Pancreas (tissue), 10 donors: Measurements from ENCODE around the gene PODXL2. TPM values are rescaled to one million over a fixed set of nuclear protein-coding genes. Genes with fewer than 3 reads are reported as not detected.

Source experiments
- ATAC-seq, 4 donors: fragments of 200-7000 bp; cut with Tn5 transposase; one replicate each; pipeline versions ENCODE4 v1.8.0 to v1.9.1; 2020; ENCODE audit warnings: mild to moderate bottlenecking in 4 of 4, moderate library complexity in 4 of 4
- DNase-seq, 6 donors: peaks; one replicate each; pipeline ENCODE4 v3.0.0-alpha.2; 2020
- FAIRE-seq: peaks from 2 replicates; lab custom pipeline; 2012; peaks lifted over from hg19 to GRCh38; lab: Jason Lieb, UNC
- H3K27ac ChIP-seq, 4 donors: fragments of 200-600 bp; sonication (generic); 1 replicate in 3 of 4; 2 replicates in 1 of 4; pipeline versions ENCODE4 v1.5.0 to v1.8.0; 2020
- H3K27me3 ChIP-seq, 4 donors: fragments of 200-600 bp; one replicate each; pipeline ENCODE4 v1.8.0; 2021
- H3K36me3 ChIP-seq, 3 donors: fragments of 200-600 bp; sonication (generic) in 1 of 3; one replicate each; pipeline versions ENCODE4 v1.5.0 to v1.8.0; 2020 to 2021
- H3K4me1 ChIP-seq, 3 donors: fragments of 200-600 bp; one replicate each; pipeline ENCODE4 v1.8.0; 2021
- H3K4me3 ChIP-seq, 4 donors: fragments of 200-600 bp; sonication (generic) in 2 of 4; one replicate each; pipeline versions ENCODE4 v1.5.0 to v1.8.0; 2020 to 2021
- H3K9me3 ChIP-seq, 4 donors: fragments of 200-600 bp; one replicate each; pipeline ENCODE4 v1.8.0; 2021
- CTCF ChIP-seq, 4 donors: fragments of 200-600 bp; sonication (generic) in 3 of 4; IDR thresholded peaks; one replicate each; pipeline versions ENCODE4 v1.5.0 to v1.8.0; 2021; ENCODE audit warnings: antibody characterized with exemption in 4 of 4
- WGBS, 2 donors: extraction: QIAGEN DNeasy Blood & Tissue Kit; methylation state at CpG; one replicate each; pipeline ENCODE4 v1.1.7; 2013; 5-methylcytosine and 5-hydroxymethylcytosine counted together
- intact Hi-C, 3 donors: fragments of 100-400 bp; cut with DNase I; formaldehyde crosslinking; loops; one replicate each; pipeline versions ENCODE4 v1.11.1 to v1.14.2; 2022
- polyA plus RNA-seq, 2 donors: library from polyadenylated mRNA; stranded (reverse); fragments of 200-250 nt; gene quantifications; one replicate each; pipeline ENCODE4 v1.2.3, GENCODE V29; 2013
- total RNA-seq, 6 donors: library from RNA; stranded (reverse); fragmentation: NEBNext Ultra II Directional in 4 of 6; extraction: Animal tissue kit (Norgen Biotek cat#: 25700) in 4 of 6; gene quantifications; one replicate each; pipeline versions ENCODE4 v1.2.1 to v1.2.4, GENCODE V29; 2021 to 2023
- donor health status: healthy with polysubstance abuse.
- donor health status: DM: no; HTN: no; CAD: no; lungs with moderate emphysema.
- donor health status: DM: no; HTN: no; CAD: no.
- donor health status: control.
- donor health status: control.
- donor health status: Bipolar disorder and iron deficiency.
- donor health status: DM: yes; HTN: yes; CAD: no.
- donor health status: DM: no; HTN: no; CAD: no.
- donor health status: DM: no; HTN: no; CAD: no.
- donor health status: DM: yes; HTN: yes; CAD: no.

Gene PODXL2
- total and polyA plus RNA-seq, 8 donors, result 2.5 to 18.1 (median 5.7) TPM

GRCh38 chr3:127620637-127621375, 8.2 kb upstream of the PODXL2 start:
- TF ChIP-seq CTCF (IDR thresholded peaks at IDR 0.05), result no peak
- intact Hi-C loops, result no loop called here
- 94 to 96% methylated on average over 32 of the region's 32 CpGs for WGBS, 2 donors
- no peak for ATAC-seq
- Histone ChIP-seq H3K36me3 (no peaks in the 10 kb centered on the region), H3K4me1 (no peaks in the 10 kb centered on the region), H3K27ac (no peak overlapping the region), H3K27me3 (no peaks in the 10 kb centered on the region), H3K9me3 (no peaks in the 10 kb centered on the region), H3K4me3 (no peak overlapping the region)
- peak in 1 of 6 donors; percentile 25 for DNase-seq
- FAIRE-seq, result no peak

GRCh38 chr3:127622031-127622430, 7.0 kb upstream of the PODXL2 start:
- H3K36me3 ChIP-seq, result no peaks in the 10 kb centered on the region
- H3K4me1 ChIP-seq, result no peaks in the 10 kb centered on the region
- DNase-seq (peak in 1 of 6 donors; percentile 22), ATAC-seq (no peak), FAIRE-seq (no peak)
- no peaks in the 10 kb centered on the region for H3K27me3 ChIP-seq
- intact Hi-C loops, result no loop called here
- no peak for TF ChIP-seq CTCF (IDR thresholded peaks at IDR 0.05)
- no peak overlapping the region for H3K27ac ChIP-seq
- H3K9me3 ChIP-seq, result no peaks in the 10 kb centered on the region
- H3K4me3 ChIP-seq, result no peak overlapping the region
- 89 to 94% methylated on average over 11 of the region's 11 CpGs for WGBS, 2 donors

- no peaks in the 10 kb centered on the region for H3K36me3 ChIP-seq
- no peaks in the 10 kb centered on the region for H3K27me3 ChIP-seq
- ATAC-seq (no peak), FAIRE-seq (no peak), DNase-seq (peak in 1 of 6 donors; percentile 21)
- no peaks in the 10 kb centered on the region for H3K4me1 ChIP-seq
- 86 to 92% methylated on average over 8 of the region's 8 CpGs for WGBS, 2 donors
- no peaks in the 10 kb centered on the region for H3K9me3 ChIP-seq
- no peak for TF ChIP-seq CTCF (IDR thresholded peaks at IDR 0.05)
- no peak overlapping the region for H3K27ac ChIP-seq
- intact Hi-C loops, result no loop called here
- no peak overlapping the region for H3K4me3 ChIP-seq
Observed at GRCh38 chr3:127622772-127623576, 6.0 kb upstream of the PODXL2 start.

- H3K27me3 ChIP-seq, result no peaks in the 10 kb centered on the region
- no peak overlapping the region for H3K27ac ChIP-seq
- H3K4me3 ChIP-seq, result no peak overlapping the region
- H3K9me3 ChIP-seq, result no peaks in the 10 kb centered on the region
- no peak for TF ChIP-seq CTCF (IDR thresholded peaks at IDR 0.05)
- H3K36me3 ChIP-seq, result no peaks in the 10 kb centered on the region
- ATAC-seq (no peak), FAIRE-seq (no peak), DNase-seq (peak in 1 of 6 donors; percentile 7)
- WGBS, 2 donors, result 85 to 91% methylated on average over 5 of the region's 5 CpGs
- H3K4me1 ChIP-seq, result no peaks in the 10 kb centered on the region
- intact Hi-C loops, result no loop called here
Observed at GRCh38 chr3:127624063-127624462, 4.9 kb upstream of the PODXL2 start.
